ENCODE measurements around the gene KLF11. TPM values are rescaled to one million over a fixed set of nuclear protein-coding genes. Genes with fewer than 3 reads are reported as not detected.
A peak's percentile ranks its signal among the peaks of the same experiment; 100 is the strongest.

KLF11 gene
- total RNA-seq, 1 donor, result 8.3 TPM

- peaks cover 12% of the 10 kb centered on the region for H3K4me1 ChIP-seq (ENCODE audit: insufficient read depth, low read length)
- TF ChIP-seq CTCF (IDR thresholded peaks at IDR 0.05; ENCODE audit: extremely low read depth, low read depth, low read length), result no peak
- no peaks in the 10 kb centered on the region for H3K36me3 ChIP-seq (ENCODE audit: insufficient read depth, low read length)
These were observed 15.6 kb downstream of the KLF11 start for GRCh38 chr2:10059016-10059351.

DNA sequence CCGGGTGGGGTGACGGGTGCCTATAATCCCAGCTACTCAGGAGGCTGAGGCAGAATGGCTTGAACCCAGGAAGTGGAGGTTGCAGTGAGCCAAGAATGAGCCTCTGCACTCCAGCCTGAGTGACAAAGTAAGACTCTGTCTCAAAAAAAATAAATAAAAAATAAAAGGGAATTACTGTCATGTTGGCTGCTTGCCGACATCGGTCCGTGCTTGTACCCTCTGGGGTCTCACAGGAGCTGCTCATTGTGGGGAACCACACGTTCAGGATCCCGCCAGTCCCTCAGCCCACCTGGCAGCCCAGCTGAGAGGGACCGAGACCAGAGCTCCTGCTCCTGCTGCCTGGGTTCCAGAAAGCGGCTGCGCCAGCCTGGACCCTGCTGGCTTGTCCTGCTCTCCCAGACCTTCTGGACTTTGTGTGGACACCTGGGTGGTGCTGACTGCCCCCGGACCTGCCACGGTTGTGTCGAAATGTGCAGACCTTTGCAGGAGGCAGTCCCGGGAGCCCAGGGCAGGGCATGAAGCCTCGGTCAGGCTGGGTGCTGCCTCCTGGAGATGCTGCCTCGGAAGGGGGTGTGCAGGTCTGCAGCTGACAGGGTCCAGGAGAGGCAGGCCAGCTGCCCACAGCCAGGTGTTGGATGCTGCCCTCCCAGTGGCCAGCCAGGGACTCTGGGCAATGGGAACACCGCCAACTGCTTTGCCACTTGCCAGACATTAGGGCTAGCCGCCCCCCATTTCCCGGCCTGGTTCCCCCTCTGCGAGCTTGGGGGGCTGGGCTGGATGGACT lies 16.4 kb downstream of the KLF11 start:
- H2AFZ ChIP-seq (ENCODE audit: low read length), result no peak overlapping the region
- no peak overlapping the region for H3K27ac ChIP-seq (ENCODE audit: low read depth, low read length)
- H3K36me3 ChIP-seq (ENCODE audit: insufficient read depth, low read length), result no peaks in the 10 kb centered on the region
- H3K27me3 ChIP-seq (ENCODE audit: insufficient read depth, low read length), result no peaks in the 10 kb centered on the region
- H3K4me1 ChIP-seq (ENCODE audit: insufficient read depth, low read length), result peaks cover 12% of the 10 kb centered on the region
- H4K20me1 ChIP-seq (ENCODE audit: insufficient read depth, low read length), result no peaks in the 10 kb centered on the region
- no peaks in the 10 kb centered on the region for H3K79me2 ChIP-seq (ENCODE audit: insufficient read depth, low read length)
- H3K4me3 ChIP-seq (ENCODE audit: insufficient read depth, low read length), result no peak overlapping the region
- DNase-seq (ENCODE audit: insufficient read length, low spot score, missing footprints), result peak; percentile 76
- no peaks in the 10 kb centered on the region for H3K9me3 ChIP-seq (ENCODE audit: low read depth, low read length)
- no peak overlapping the region for H3K4me2 ChIP-seq (ENCODE audit: insufficient read depth, low read length)
- TF ChIP-seq CTCF (IDR thresholded peaks at IDR 0.05; ENCODE audit: extremely low read depth, low read depth, low read length), result no peak

More at GRCh38 chr2:10059016-10059351, 15.6 kb downstream of the KLF11 start:
- Histone ChIP-seq H3K79me2 (ENCODE audit: insufficient read depth, low read length) (no peaks in the 10 kb centered on the region), H3K4me2 (ENCODE audit: insufficient read depth, low read length) (no peak overlapping the region), H3K4me3 (ENCODE audit: insufficient read depth, low read length) (no peak overlapping the region), H3K27me3 (ENCODE audit: insufficient read depth, low read length) (no peaks in the 10 kb centered on the region), H4K20me1 (ENCODE audit: insufficient read depth, low read length) (no peaks in the 10 kb centered on the region), H3K9me3 (ENCODE audit: low read depth, low read length) (no peaks in the 10 kb centered on the region), H3K27ac (ENCODE audit: low read depth, low read length) (no peak overlapping the region), H2AFZ (ENCODE audit: low read length) (no peak overlapping the region)
- peak; percentile 56 for DNase-seq (ENCODE audit: insufficient read length, low spot score, missing footprints)

DNA sequence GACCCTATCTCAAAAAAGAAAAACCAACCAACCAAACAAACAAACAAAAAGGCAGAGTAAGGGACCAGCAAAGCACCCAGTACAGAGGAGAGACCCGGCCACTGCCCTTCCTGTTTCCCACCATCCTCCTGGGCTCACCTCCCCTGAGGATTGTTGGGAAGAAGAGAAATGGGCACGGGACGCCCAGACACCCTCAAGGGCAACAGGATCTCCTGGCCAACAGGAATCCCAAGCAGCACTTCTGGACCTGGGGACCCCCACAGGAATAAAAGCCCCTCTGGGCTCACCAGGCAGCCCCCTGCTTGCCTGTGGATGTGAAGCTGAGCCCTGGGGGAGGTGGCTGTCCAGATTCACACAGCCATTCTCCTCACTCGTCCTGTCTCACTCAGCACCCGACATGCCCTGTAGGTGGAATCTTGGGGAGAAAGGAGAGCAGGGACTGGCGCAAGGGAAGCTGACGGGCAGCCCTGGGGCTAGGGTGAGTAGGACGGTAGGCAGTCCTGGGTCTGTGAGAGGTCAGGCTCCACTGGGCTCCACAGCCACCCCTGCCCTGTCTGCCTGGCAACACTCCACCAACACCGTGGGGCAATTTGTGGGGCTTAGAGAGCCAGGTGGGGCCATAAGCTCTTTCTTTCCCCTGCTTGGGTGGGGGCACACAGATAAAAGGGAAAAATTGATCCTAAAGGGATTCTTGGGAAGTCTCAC lies 18.0 kb downstream of the KLF11 start:
- Histone ChIP-seq H3K4me1 (ENCODE audit: insufficient read depth, low read length) (peaks cover 11% of the 10 kb centered on the region), H3K4me3 (ENCODE audit: insufficient read depth, low read length) (no peak overlapping the region), H3K9me3 (ENCODE audit: low read depth, low read length) (no peaks in the 10 kb centered on the region), H3K4me2 (ENCODE audit: insufficient read depth, low read length) (no peak overlapping the region), H2AFZ (ENCODE audit: low read length) (no peak overlapping the region), H4K20me1 (ENCODE audit: insufficient read depth, low read length) (no peaks in the 10 kb centered on the region), H3K79me2 (ENCODE audit: insufficient read depth, low read length) (no peaks in the 10 kb centered on the region), H3K27ac (ENCODE audit: low read depth, low read length) (no peak overlapping the region), H3K36me3 (ENCODE audit: insufficient read depth, low read length) (no peaks in the 10 kb centered on the region), H3K27me3 (ENCODE audit: insufficient read depth, low read length) (no peaks in the 10 kb centered on the region)
- peak; percentile 83 for DNase-seq (ENCODE audit: insufficient read length, low spot score, missing footprints)
- TF ChIP-seq CTCF (IDR thresholded peaks at IDR 0.05; ENCODE audit: extremely low read depth, low read depth, low read length), result no peak

DNA sequence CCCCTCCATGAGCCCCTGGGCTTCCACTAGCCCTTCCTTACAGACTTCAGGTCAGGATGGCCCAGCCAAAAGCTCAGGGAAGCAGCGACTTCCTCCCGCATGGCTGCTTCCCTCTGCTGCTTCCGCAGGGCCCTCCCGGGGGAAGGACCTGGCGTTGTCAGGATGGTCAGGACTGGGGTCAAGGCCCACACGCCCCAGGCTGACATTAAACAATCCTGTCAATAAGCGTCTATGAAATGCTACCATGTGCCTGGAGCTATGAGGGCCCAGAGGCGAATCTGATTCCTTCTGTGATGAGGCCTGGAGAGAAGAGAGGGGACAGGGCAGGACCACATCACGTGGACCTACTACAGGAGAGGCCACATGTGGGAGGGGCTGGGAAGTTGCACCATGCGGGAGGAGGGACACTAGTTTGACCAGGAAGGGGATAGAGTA lies 19.6 kb downstream of the KLF11 start:
- Histone ChIP-seq H3K4me3 (ENCODE audit: insufficient read depth, low read length) (no peak overlapping the region), H3K79me2 (ENCODE audit: insufficient read depth, low read length) (no peaks in the 10 kb centered on the region), H2AFZ (ENCODE audit: low read length) (no peak overlapping the region), H3K36me3 (ENCODE audit: insufficient read depth, low read length) (no peaks in the 10 kb centered on the region), H3K4me2 (ENCODE audit: insufficient read depth, low read length) (no peak overlapping the region), H3K27ac (ENCODE audit: low read depth, low read length) (no peak overlapping the region), H3K4me1 (ENCODE audit: insufficient read depth, low read length) (no peaks in the 10 kb centered on the region), H4K20me1 (ENCODE audit: insufficient read depth, low read length) (no peaks in the 10 kb centered on the region), H3K9me3 (ENCODE audit: low read depth, low read length) (no peaks in the 10 kb centered on the region), H3K27me3 (ENCODE audit: insufficient read depth, low read length) (no peaks in the 10 kb centered on the region)
- DNase-seq (ENCODE audit: insufficient read length, low spot score, missing footprints), result peak; percentile 62
- TF ChIP-seq CTCF (IDR thresholded peaks at IDR 0.05; ENCODE audit: extremely low read depth, low read depth, low read length), result no peak

Data from osteoblast (primary cell).